Endothelial cell of umbilical vein (primary cell): ENCODE data around the gene AMMECR1. TPM values are rescaled to one million over a fixed set of nuclear protein-coding genes. Genes with fewer than 3 reads are reported as not detected.

ENCODE experiments used
- BruUV-seq: library from RNA; stranded (reverse); fragments of 400-500 nt; replicated peaks from 2 replicates; lab custom pipeline; 2021; lab: Mats Ljungman, UMichigan
- CTCF ChIA-PET: fragments of 300-600, 350-600 bp; sonication (Branson Sonifier 250); formaldehyde crosslinking; loops from one replicate; lab custom pipeline; 2021; ENCODE audit warnings: antibody characterized with exemption, inconsistent platforms; lab: Charles Lee
- POLR2A ChIA-PET: fragments of 300-600, 350-600 bp; sonication (Branson Sonifier 250); formaldehyde crosslinking; loops from one replicate; lab custom pipeline; 2021; ENCODE audit warnings: antibody characterized with exemption, inconsistent platforms; lab: Charles Lee
- DNase-seq: peaks from one replicate; pipeline ENCODE4 v3.0.0-alpha.2; 2011; ENCODE audit warnings: low read depth, low spot score
- FAIRE-seq: peaks from 2 replicates; lab custom pipeline; 2011; peaks lifted over from hg19 to GRCh38; lab: Jason Lieb, UNC
- H2AFZ ChIP-seq: 2 replicates; pipeline ENCODE4 v1.6.0; 2012; ENCODE audit warnings: low read depth, low read length, control low read depth, inconsistent platforms
- H3K27ac ChIP-seq: 2 replicates; pipeline ENCODE4 v1.5.1; 2011; ENCODE audit warnings: low read depth, mild to moderate bottlenecking, control low read depth, low read length, moderate library complexity; ENCODE audit not compliant: insufficient read depth
- H3K27me3 ChIP-seq, 2 experiments: 2 replicates each; pipeline versions ENCODE4 v1.6.0 to v1.6.1; 2011; ENCODE audit warnings: low read length in 2 of 2, mixed read lengths in 1 of 2; ENCODE audit not compliant: control insufficient read depth in 2 of 2, insufficient read depth in 2 of 2
- H3K36me3 ChIP-seq, 2 experiments: 2 replicates in 1 of 2; 3 replicates in 1 of 2; pipeline ENCODE4 v1.5.1; 2011; ENCODE audit warnings: low read length in 2 of 2, mild to moderate bottlenecking in 1 of 2, moderate library complexity in 1 of 2; ENCODE audit not compliant: control insufficient read depth in 2 of 2, insufficient read depth in 2 of 2; ENCODE audit errors: extremely low read depth in 1 of 2
- H3K4me1 ChIP-seq: 3 replicates; pipeline ENCODE4 v1.5.1; 2011; ENCODE audit warnings: mild to moderate bottlenecking, low read length; ENCODE audit not compliant: control insufficient read depth, insufficient read depth; ENCODE audit errors: extremely low read depth
- H3K4me2 ChIP-seq: 2 replicates; pipeline ENCODE4 v1.6.1; 2011; ENCODE audit warnings: low read length, control low read depth, mixed read lengths; ENCODE audit not compliant: insufficient read depth
- H3K4me3 ChIP-seq, 3 experiments: fragments of 200-600 bp in 1 of 3; sonication (generic), shearing (Covaris generic) in 1 of 3; replicated peaks in 1 of 3; 2 replicates each; pipeline ENCODE4 v1.5.1; 2011 to 2016; ENCODE audit warnings: control low read depth in 3 of 3, low read length in 3 of 3, mild to moderate bottlenecking in 2 of 3, inconsistent platforms in 1 of 3, low read depth in 1 of 3, moderate library complexity in 1 of 3; ENCODE audit not compliant: insufficient read depth in 1 of 3
- H3K79me2 ChIP-seq: 2 replicates; pipeline ENCODE4 v1.6.0; 2012; ENCODE audit warnings: low read length, inconsistent platforms; ENCODE audit not compliant: control insufficient read depth, insufficient read depth
- H3K9ac ChIP-seq: replicated peaks from 2 replicates; pipeline ENCODE3; 2011; ENCODE audit warnings: low read length, control low read depth; ENCODE audit not compliant: insufficient read depth; ENCODE audit errors: extremely low read depth
- H3K9me1 ChIP-seq: replicated peaks from 3 replicates; pipeline ENCODE4 v1.6.0; 2011; ENCODE audit warnings: mild to moderate bottlenecking, low read length; ENCODE audit not compliant: control insufficient read depth, insufficient read depth; ENCODE audit errors: extremely low read depth
- H3K9me3 ChIP-seq: replicated peaks from 2 replicates; pipeline ENCODE4 v1.5.1; 2012; ENCODE audit warnings: low read length, inconsistent platforms; ENCODE audit not compliant: control insufficient read depth, insufficient read depth
- H4K20me1 ChIP-seq: replicated peaks from 2 replicates; pipeline ENCODE3; 2011; ENCODE audit warnings: mild to moderate bottlenecking, low read length; ENCODE audit not compliant: control insufficient read depth, insufficient read depth; ENCODE audit errors: extremely low read depth
- CTCF ChIP-seq, 2 donors: IDR thresholded peaks; 1 replicate in 1 of 2; 2 replicates in 1 of 2; pipeline ENCODE4 v1.5.1; 2011; ENCODE audit warnings: low read length in 2 of 2, mild to moderate bottlenecking in 2 of 2, moderate library complexity in 2 of 2, control low read depth in 1 of 2, inconsistent platforms in 1 of 2, low read depth in 1 of 2; ENCODE audit not compliant: insufficient read depth in 1 of 2; ENCODE audit errors: extremely low read depth in 1 of 2
- EZH2 ChIP-seq: IDR thresholded peaks from 2 replicates; pipeline ENCODE4 v1.6.1; 2012; ENCODE audit warnings: borderline replicate concordance, low read depth, mild to moderate bottlenecking, moderate library complexity, low read length, inconsistent platforms; ENCODE audit not compliant: severe bottlenecking
- FOS ChIP-seq: IDR thresholded peaks from 2 replicates; pipeline ENCODE4 v1.6.1; 2011; ENCODE audit warnings: mild to moderate bottlenecking, low read length, moderate library complexity, borderline replicate concordance; ENCODE audit not compliant: insufficient read depth
- GATA2 ChIP-seq: IDR thresholded peaks from 2 replicates; pipeline ENCODE4 v1.7.0; 2011; ENCODE audit warnings: low read depth, mild to moderate bottlenecking, moderate library complexity, mixed read lengths, low read length; ENCODE audit not compliant: insufficient read length, insufficient read depth
- JUN ChIP-seq: IDR thresholded peaks from 2 replicates; pipeline ENCODE4 v1.6.1; 2011; ENCODE audit warnings: borderline replicate concordance, low read depth; ENCODE audit not compliant: insufficient read length, insufficient read depth
- MAX ChIP-seq: IDR thresholded peaks from 2 replicates; pipeline ENCODE4 v1.6.1; 2011; ENCODE audit not compliant: insufficient read depth, insufficient read length
- MYC ChIP-seq: IDR thresholded peaks from one replicate; pipeline ENCODE4 v1.6.1; 2011; ENCODE audit warnings: mild to moderate bottlenecking, low read depth, low read length
- POLR2A ChIP-seq: IDR thresholded peaks from 2 replicates; pipeline ENCODE4 v1.6.1; 2012; ENCODE audit warnings: low read depth, mild to moderate bottlenecking, control low read depth, low read length
- POLR2AphosphoS5 ChIP-seq: IDR thresholded peaks from 2 replicates; pipeline ENCODE4 v1.6.1; 2012; ENCODE audit warnings: low read depth, mild to moderate bottlenecking, control low read depth, low read length, moderate library complexity; ENCODE audit not compliant: insufficient read depth
- dilution Hi-C: fragments of 300-500 bp; cut with MboI; formaldehyde crosslinking; loops from one replicate; pipeline ENCODE4 v1.15.0; 2019; ENCODE audit warnings: low sequenced_read_pairs; ENCODE audit not compliant: extremely low pct_ligation_motif_present
- intact Hi-C: fragments of 100-400 bp; cut with micrococcal nuclease; formaldehyde crosslinking; loops from one replicate; pipeline ENCODE4 v1.10.0; 2022
- polyA plus RNA-seq, 4 experiments: library from polyadenylated mRNA; depleted of rRNA in 3 of 4; stranded (reverse) in 3 of 4; unstranded in 1 of 4; fragments of >200 nt; gene quantifications; 2 replicates each; pipeline versions ENCODE4 v1.2.1 to v1.2.3, GENCODE V29; 2011 to 2012; ENCODE audit warnings: missing spikeins in 1 of 4
- total RNA-seq: library from RNA; stranded (reverse); gene quantifications from 2 replicates; pipeline ENCODE4 v1.2.3, GENCODE V29; 2021

The AMMECR1 gene
- total and polyA plus RNA-seq, 2 donors (not counting 3 experiments of a cell fraction or from before 2014, with no cell fraction given), result 3.6 to 6.9 TPM

DNA sequence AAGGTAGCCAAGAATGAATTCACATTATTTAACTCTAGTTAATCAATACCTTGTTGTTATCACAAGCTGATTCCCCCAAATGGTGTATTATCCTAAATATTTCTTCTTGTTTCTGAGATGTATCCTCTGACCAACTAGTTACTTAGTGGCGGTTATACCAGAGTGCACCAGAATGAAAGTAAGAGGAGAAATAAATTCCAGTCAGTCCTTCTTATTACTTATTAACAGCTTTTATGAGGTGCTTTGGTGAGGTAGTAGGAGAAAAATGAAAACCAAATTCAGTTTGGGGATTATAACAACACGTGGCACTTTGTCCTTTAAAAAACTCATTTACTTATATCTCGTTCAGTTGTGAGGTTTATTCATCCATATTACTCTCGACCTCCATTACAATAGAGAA lies 101.9 kb downstream of the AMMECR1 start:
- Histone ChIP-seq H3K4me3 (no peak overlapping the region), H4K20me1 (no peaks in the 10 kb centered on the region), H3K79me2 (no peaks in the 10 kb centered on the region), H3K27ac (no peak overlapping the region), H3K27me3 (no peaks in the 10 kb centered on the region), H2AFZ (no peak overlapping the region), H3K9ac (no peak overlapping the region), H3K9me1 (no peaks in the 10 kb centered on the region), H3K36me3 (no peaks in the 10 kb centered on the region), H3K9me3 (no peaks in the 10 kb centered on the region), H3K4me2 (no peak overlapping the region), H3K4me1 (peaks cover 12% of the 10 kb centered on the region)
- BruUV-seq, result no TSS peak
- CTCF ChIA-PET, result no interaction called here
- POLR2A ChIA-PET, result no interaction called here
- FAIRE-seq (no peak), DNase-seq (no peak)
- intact Hi-C loops, result no loop called here
- dilution Hi-C loops, result no loop called here
- TF ChIP-seq JUN (no peak), POLR2A (no peak), CTCF (IDR thresholded peaks at IDR 0.05; ENCODE audit: extremely low read depth in 1 of 2, insufficient read depth in 1 of 2, low read depth in 1 of 2, low read length in 2 of 2) (no peak), POLR2AphosphoS5 (no peak), FOS (no peak), MAX (no peak), EZH2 (no peak), GATA2 (no peak), MYC (no peak)
